CD14-positive monocyte (primary cell): ENCODE results near the gene PRSS1. TPM values are rescaled to one million over a fixed set of nuclear protein-coding genes. Genes with fewer than 3 reads are reported as not detected.

ENCODE experiments used
- DNase-seq, 3 donors: peaks; one replicate each; pipeline ENCODE4 v3.0.0-alpha.2; 2011 to 2022
- H2AFZ ChIP-seq: 2 replicates; pipeline ENCODE4 v1.6.0; 2012; ENCODE audit warnings: mild to moderate bottlenecking, low read depth, low read length, inconsistent platforms; ENCODE audit not compliant: insufficient read depth, poor library complexity, severe bottlenecking
- H3K27ac ChIP-seq, 2 donors: 1 replicate in 1 of 2; 2 replicates in 1 of 2; pipeline ENCODE4 v1.5.1; 2012 to 2013; ENCODE audit warnings: low read length in 2 of 2, control low read depth in 1 of 2, inconsistent platforms in 1 of 2, low read depth in 1 of 2, mild to moderate bottlenecking in 1 of 2
- H3K27me3 ChIP-seq, 2 donors: one replicate each; pipeline versions ENCODE4 v1.6.0 to v1.6.1; 2011 to 2013; ENCODE audit warnings: low read length in 2 of 2; ENCODE audit not compliant: control insufficient read depth in 2 of 2, insufficient read depth in 2 of 2
- H3K36me3 ChIP-seq, 2 donors: replicated peaks in 1 of 2; 1 replicate in 1 of 2; 2 replicates in 1 of 2; pipeline versions ENCODE4 v1.5.1 to v1.6.1; 2012 to 2013; ENCODE audit warnings: low read length in 2 of 2, control low read depth in 1 of 2, inconsistent platforms in 1 of 2, mild to moderate bottlenecking in 1 of 2; ENCODE audit not compliant: insufficient read depth in 2 of 2, control insufficient read depth in 1 of 2
- H3K4me1 ChIP-seq, 2 donors: 1 replicate in 1 of 2; 2 replicates in 1 of 2; pipeline versions ENCODE4 v1.5.1 to v1.6.1; 2012 to 2013; ENCODE audit warnings: low read length in 2 of 2, control low read depth in 1 of 2, inconsistent platforms in 1 of 2, mild to moderate bottlenecking in 1 of 2, moderate library complexity in 1 of 2; ENCODE audit not compliant: insufficient read depth in 2 of 2, control insufficient read depth in 1 of 2
- H3K4me2 ChIP-seq: replicated peaks from 2 replicates; pipeline ENCODE3; 2012; ENCODE audit warnings: low read length, moderate library complexity, mild to moderate bottlenecking; ENCODE audit not compliant: poor library complexity, severe bottlenecking; ENCODE audit errors: extremely low read depth
- H3K4me3 ChIP-seq, 3 experiments: fragments of 200-600 bp in 1 of 3; sonication (generic) in 1 of 3; replicated peaks in 1 of 3; 1 replicate in 2 of 3; 2 replicates in 1 of 3; pipeline ENCODE4 v1.5.1; 2011 to 2013; ENCODE audit warnings: low read length in 3 of 3, mild to moderate bottlenecking in 3 of 3, control low read depth in 2 of 3, low read depth in 2 of 3, inconsistent platforms in 1 of 3, moderate library complexity in 1 of 3
- H3K79me2 ChIP-seq: 2 replicates; pipeline ENCODE4 v1.6.0; 2012; ENCODE audit warnings: mild to moderate bottlenecking, control low read depth, inconsistent platforms, low read length, moderate library complexity; ENCODE audit not compliant: insufficient read depth
- H3K9ac ChIP-seq: 2 replicates; pipeline ENCODE4 v1.6.0; 2017; ENCODE audit warnings: low read length, mild to moderate bottlenecking; ENCODE audit not compliant: insufficient read depth, poor library complexity, severe bottlenecking
- H3K9me3 ChIP-seq, 2 donors: replicated peaks in 1 of 2; 1 replicate in 1 of 2; 2 replicates in 1 of 2; pipeline versions ENCODE4 v1.5.1 to v1.6.1; 2012 to 2013; ENCODE audit warnings: low read length in 2 of 2, control low read depth in 1 of 2; ENCODE audit not compliant: control insufficient read depth in 1 of 2, insufficient read depth in 1 of 2
- H4K20me1 ChIP-seq: 2 replicates; pipeline ENCODE4 v1.6.0; 2012; ENCODE audit warnings: mild to moderate bottlenecking, low read length, control low read depth, moderate library complexity; ENCODE audit not compliant: insufficient read depth
- H3K27ac Mint-ChIP-seq, 7 donors: one replicate each; pipeline ENCODE4 v1.8.0; 2020; ENCODE audit warnings: mild to moderate bottlenecking in 7 of 7, mixed read lengths in 7 of 7, moderate library complexity in 6 of 7, inconsistent platforms in 2 of 7
- H3K27me3 Mint-ChIP-seq, 3 donors: one replicate each; pipeline ENCODE4 v1.8.0; 2021 to 2022; ENCODE audit warnings: low read depth in 3 of 3, mild to moderate bottlenecking in 3 of 3, mixed read lengths in 3 of 3, moderate library complexity in 3 of 3, inconsistent platforms in 1 of 3
- H3K36me3 Mint-ChIP-seq, 2 donors: one replicate each; pipeline ENCODE4 v1.8.0; 2020; ENCODE audit warnings: mixed read lengths in 2 of 2, inconsistent platforms in 1 of 2, mild to moderate bottlenecking in 1 of 2
- H3K4me1 Mint-ChIP-seq: one replicate; pipeline ENCODE4 v1.8.0; 2020; ENCODE audit warnings: mild to moderate bottlenecking, mixed read lengths
- H3K4me3 Mint-ChIP-seq, 2 donors: one replicate each; pipeline ENCODE4 v1.8.0; 2020; ENCODE audit warnings: mild to moderate bottlenecking in 2 of 2, mixed read lengths in 2 of 2, moderate library complexity in 1 of 2
- H3K9me3 Mint-ChIP-seq, 7 donors: one replicate each; pipeline ENCODE4 v1.8.0; 2020 to 2022; ENCODE audit warnings: mixed read lengths in 7 of 7, mild to moderate bottlenecking in 6 of 7, moderate library complexity in 6 of 7, inconsistent platforms in 2 of 7
- WGBS: methylation state at CpG from one replicate; pipeline ENCODE4 v1.1.5; 2013; ENCODE audit warnings: missing lambda C conversion rate; ENCODE audit not compliant: insufficient coverage; 5-methylcytosine and 5-hydroxymethylcytosine counted together
- intact Hi-C, 2 donors: fragments of 100-400 bp; cut with micrococcal nuclease; formaldehyde crosslinking; loops; one replicate each; pipeline versions ENCODE4 v1.15.0 to v1.15.1; 2023
- polyA plus RNA-seq, 3 donors: library from polyadenylated mRNA; depleted of rRNA in 1 of 3; unstranded in 2 of 3; stranded (reverse) in 1 of 3; fragments of 300-500 nt in 2 of 3; fragments of >200 nt in 1 of 3; fragmentation: Illumina TruSeq in 2 of 3; gene quantifications; 1 replicate in 2 of 3; 2 replicates in 1 of 3; pipeline ENCODE4 v1.2.3, GENCODE V29; 2012 to 2021
- TF ChIP-seq, protein P1 (sequence below): fragments of 200-600 bp; IDR thresholded peaks from one replicate; pipeline ENCODE4 v1.8.0; 2022; ENCODE audit warnings: antibody characterized with exemption, mild to moderate bottlenecking

The PRSS1 gene
- polyA plus RNA-seq, 3 donors, result not detected

DNA sequence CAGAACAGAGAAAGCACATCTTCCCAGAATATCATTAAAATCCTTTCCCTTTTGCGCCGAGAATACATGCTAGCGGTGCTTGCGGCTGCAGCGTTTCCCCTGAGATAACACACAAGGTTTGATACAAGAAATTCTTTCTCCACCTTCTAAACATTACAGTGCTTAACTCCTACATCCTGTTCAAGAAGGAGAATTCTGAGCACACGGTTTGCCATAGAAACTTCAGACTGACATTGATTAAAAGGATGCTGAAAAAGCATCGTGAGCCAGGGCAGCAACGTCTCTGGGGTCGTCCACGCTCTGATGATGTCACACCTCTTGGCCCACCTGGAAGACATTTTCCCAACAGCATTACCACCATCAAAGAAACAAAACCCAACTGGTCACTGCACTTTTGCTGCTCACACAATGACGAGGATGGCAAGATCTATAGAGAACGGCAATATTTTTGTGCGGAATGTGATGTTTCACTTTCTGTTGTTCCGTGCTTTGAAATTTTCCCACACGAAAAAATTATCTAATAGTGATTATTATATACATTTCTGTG, 27.0 kb upstream of the PRSS1 start:
- H3K27me3 Mint-ChIP-seq, result peaks cover 4 to 12% (median 4%) of the 10 kb centered on the region in 3 donors
- Histone ChIP-seq H3K27me3 (no peaks in the 10 kb centered on the region), H4K20me1 (no peaks in the 10 kb centered on the region), H3K9me3 (no peaks in the 10 kb centered on the region), H3K9ac (no peak overlapping the region), H3K79me2 (no peaks in the 10 kb centered on the region), H3K4me3 (no peak overlapping the region), H3K36me3 (no peaks in the 10 kb centered on the region), H3K4me2 (no peak overlapping the region), H2AFZ (no peak overlapping the region), H3K27ac (no peak overlapping the region), H3K4me1 (peaks cover 0 to 12% of the 10 kb centered on the region in 2 donors)
- peaks cover 28% of the 10 kb centered on the region for H3K4me1 Mint-ChIP-seq
- TF ChIP-seq, protein P1, sequence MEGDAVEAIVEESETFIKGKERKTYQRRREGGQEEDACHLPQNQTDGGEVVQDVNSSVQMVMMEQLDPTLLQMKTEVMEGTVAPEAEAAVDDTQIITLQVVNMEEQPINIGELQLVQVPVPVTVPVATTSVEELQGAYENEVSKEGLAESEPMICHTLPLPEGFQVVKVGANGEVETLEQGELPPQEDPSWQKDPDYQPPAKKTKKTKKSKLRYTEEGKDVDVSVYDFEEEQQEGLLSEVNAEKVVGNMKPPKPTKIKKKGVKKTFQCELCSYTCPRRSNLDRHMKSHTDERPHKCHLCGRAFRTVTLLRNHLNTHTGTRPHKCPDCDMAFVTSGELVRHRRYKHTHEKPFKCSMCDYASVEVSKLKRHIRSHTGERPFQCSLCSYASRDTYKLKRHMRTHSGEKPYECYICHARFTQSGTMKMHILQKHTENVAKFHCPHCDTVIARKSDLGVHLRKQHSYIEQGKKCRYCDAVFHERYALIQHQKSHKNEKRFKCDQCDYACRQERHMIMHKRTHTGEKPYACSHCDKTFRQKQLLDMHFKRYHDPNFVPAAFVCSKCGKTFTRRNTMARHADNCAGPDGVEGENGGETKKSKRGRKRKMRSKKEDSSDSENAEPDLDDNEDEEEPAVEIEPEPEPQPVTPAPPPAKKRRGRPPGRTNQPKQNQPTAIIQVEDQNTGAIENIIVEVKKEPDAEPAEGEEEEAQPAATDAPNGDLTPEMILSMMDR, result no peak
- H3K27ac Mint-ChIP-seq, result no peak overlapping the region
- no peak for DNase-seq
- 33% methylated on average over 10 of the region's 15 CpGs for WGBS
- H3K9me3 Mint-ChIP-seq, result peaks cover 0 to 6% (median 0%) of the 10 kb centered on the region in 7 donors
- intact Hi-C loops, result no loop called here
- H3K36me3 Mint-ChIP-seq, result no peaks in the 10 kb centered on the region
- peak overlapping the region; percentile 70 to 83 for H3K4me3 Mint-ChIP-seq

- H3K9ac ChIP-seq, result no peak overlapping the region
- H3K27ac ChIP-seq, result no peak overlapping the region
- H2AFZ ChIP-seq, result no peak overlapping the region
- Mint-ChIP-seq H3K4me3 (no peak overlapping the region), H3K4me1 (no peaks in the 10 kb centered on the region), H3K9me3 (peaks cover 0 to 1% (median 0%) of the 10 kb centered on the region in 7 donors), H3K27me3 (no peaks in the 10 kb centered on the region), H3K36me3 (no peaks in the 10 kb centered on the region), H3K27ac (no peak overlapping the region)
- DNase-seq, result no peak
- no peaks in the 10 kb centered on the region for H4K20me1 ChIP-seq
- 99% methylated on average over 8 of the region's 8 CpGs for WGBS
- TF ChIP-seq, protein P1, result no peak
- H3K79me2 ChIP-seq, result no peaks in the 10 kb centered on the region
- no peak overlapping the region for H3K4me3 ChIP-seq
- no peaks in the 10 kb centered on the region for H3K9me3 ChIP-seq
- H3K4me2 ChIP-seq, result no peak overlapping the region
- H3K4me1 ChIP-seq, result no peaks in the 10 kb centered on the region
- intact Hi-C loops, result no loop called here
- no peaks in the 10 kb centered on the region for H3K27me3 ChIP-seq
- H3K36me3 ChIP-seq, result no peaks in the 10 kb centered on the region
Observed at GRCh38 chr7:142733271-142733670, 16.0 kb upstream of the PRSS1 start.
